SK-N-SH (cell line): ENCODE results near the gene EEFSEC. TPM values are rescaled to one million over a fixed set of nuclear protein-coding genes. Genes with fewer than 3 reads are reported as not detected.
A peak's percentile ranks its signal among the peaks of the same experiment; 100 is the strongest.

Experiments
- CTCF ChIA-PET: fragments of 300-600, 350-600 bp; formaldehyde crosslinking; extraction: SDS; loops from one replicate; lab custom pipeline; 2021; lab: Yijun Ruan, JAX
- POLR2A ChIA-PET: fragments of 350-600 bp; sonication (Branson Sonifier 250); formaldehyde crosslinking; extraction: SDS; loops from one replicate; lab custom pipeline; 2020; ENCODE audit warnings: antibody characterized with exemption, inconsistent platforms; lab: Yijun Ruan, JAX
- DNase-seq: peaks from one replicate; pipeline ENCODE4 v3.0.0; 2012
- H2AFZ ChIP-seq: fragments of 200-600 bp; sonication (generic); 2 replicates; pipeline ENCODE4 v1.8.1; 2016; ENCODE audit warnings: antibody characterized with exemption, mild to moderate bottlenecking, low read depth
- H3F3A ChIP-seq: fragments of 200-600 bp; sonication (generic); replicated peaks from 2 replicates; pipeline ENCODE3; 2016; ENCODE audit warnings: antibody characterized with exemption, mild to moderate bottlenecking; ENCODE audit not compliant: insufficient read depth
- H3K27ac ChIP-seq, 2 experiments: fragments of 200-500 bp in 1 of 2; fragments of 200-600 bp in 1 of 2; sonication (Bioruptor generic) in 1 of 2; sonication (generic), shearing (Covaris generic) in 1 of 2; 2 replicates each; pipeline versions ENCODE4 v1.5.1 to v1.6.1; 2014 to 2016; ENCODE audit warnings: low read depth in 2 of 2, inconsistent platforms in 1 of 2, low read length in 1 of 2, mild to moderate bottlenecking in 1 of 2, mixed read lengths in 1 of 2
- H3K27me3 ChIP-seq: fragments of 200-600 bp; sonication (generic), shearing (Covaris generic); 2 replicates; pipeline ENCODE4 v1.6.1; 2016; ENCODE audit warnings: mixed run types; ENCODE audit not compliant: insufficient read depth
- H3K36me3 ChIP-seq, 2 experiments: fragments of 200-500 bp in 1 of 2; fragments of 200-600 bp in 1 of 2; sonication (Bioruptor generic) in 1 of 2; sonication (generic) in 1 of 2; replicated peaks in 1 of 2; 2 replicates each; pipeline versions ENCODE3 to v1.5.1; 2014 to 2016; ENCODE audit warnings: low read length in 1 of 2, mild to moderate bottlenecking in 1 of 2; ENCODE audit not compliant: insufficient read depth in 2 of 2, control insufficient read depth in 1 of 2
- H3K4me1 ChIP-seq, 2 experiments: fragments of 200-500 bp in 1 of 2; fragments of 200-600 bp in 1 of 2; sonication (Bioruptor generic) in 1 of 2; sonication (generic), shearing (Covaris generic) in 1 of 2; 2 replicates each; pipeline versions ENCODE4 v1.5.1 to v1.6.1; 2014 to 2016; ENCODE audit warnings: low read depth in 1 of 2, low read length in 1 of 2, mixed run types in 1 of 2; ENCODE audit not compliant: insufficient read depth in 2 of 2, control insufficient read depth in 1 of 2
- H3K4me2 ChIP-seq: fragments of 200-600 bp; sonication (generic), shearing (Covaris generic); 2 replicates; pipeline ENCODE4 v1.6.1; 2017; ENCODE audit warnings: mixed run types
- H3K4me3 ChIP-seq, 2 experiments: fragments of 200-500 bp in 1 of 2; fragments of 200-600 bp in 1 of 2; sonication (Bioruptor generic) in 1 of 2; sonication (generic), shearing (Covaris generic) in 1 of 2; 2 replicates each; pipeline versions ENCODE4 v1.5.1 to v1.8.1; 2014 to 2016; ENCODE audit warnings: low read depth in 2 of 2, inconsistent platforms in 1 of 2, low read length in 1 of 2, mild to moderate bottlenecking in 1 of 2, mixed read lengths in 1 of 2, moderate library complexity in 1 of 2
- H3K79me2 ChIP-seq: fragments of 200-600 bp; sonication (generic); 2 replicates; pipeline ENCODE4 v1.8.1; 2017; ENCODE audit warnings: mild to moderate bottlenecking; ENCODE audit not compliant: insufficient read depth
- H3K9ac ChIP-seq: fragments of 200-600 bp; sonication (generic); 2 replicates; pipeline ENCODE4 v1.6.1; 2017; ENCODE audit warnings: mixed run types
- H3K9me2 ChIP-seq: fragments of 200-600 bp; sonication (generic); 2 replicates; pipeline ENCODE4 v1.6.1; 2017; ENCODE audit warnings: mixed run types
- H3K9me3 ChIP-seq: fragments of 200-600 bp; sonication (generic); 2 replicates; pipeline ENCODE4 v1.6.1; 2017; ENCODE audit warnings: mixed run types, mild to moderate bottlenecking, moderate library complexity
- H4K20me1 ChIP-seq: fragments of 200-600 bp; sonication (generic); 2 replicates; pipeline ENCODE4 v1.6.1; 2017; ENCODE audit warnings: mild to moderate bottlenecking, mixed run types; ENCODE audit not compliant: insufficient read depth
- CHD2 ChIP-seq: fragments of 150-350 bp; IDR thresholded peaks from 2 replicates; pipeline ENCODE4 v1.6.1; 2018; ENCODE audit warnings: low read length; ENCODE audit not compliant: partially characterized antibody
- EZH2phosphoT487 ChIP-seq: fragments of 200-600 bp; sonication (generic); IDR thresholded peaks from 2 replicates; pipeline ENCODE4 v1.6.1; 2017; ENCODE audit warnings: low read depth, mixed run types, mild to moderate bottlenecking, antibody characterized with exemption, moderate library complexity, borderline replicate concordance
- GABPA ChIP-seq: IDR thresholded peaks from 2 replicates; pipeline ENCODE4 v1.4.0; 2012; ENCODE audit warnings: low read depth, mild to moderate bottlenecking
- JUND ChIP-seq: IDR thresholded peaks from 2 replicates; pipeline ENCODE4 v1.4.0; 2012
- MXI1 ChIP-seq: IDR thresholded peaks from 2 replicates; pipeline ENCODE4 v1.6.1; 2012; ENCODE audit warnings: mild to moderate bottlenecking, low read depth, low read length, improper control_type of control experiment
- NFIC ChIP-seq: IDR thresholded peaks from 2 replicates; pipeline ENCODE4 v1.4.0; 2012; ENCODE audit warnings: borderline replicate concordance
- NRF1 ChIP-seq: IDR thresholded peaks from 2 replicates; pipeline ENCODE4 v1.6.1; 2012; ENCODE audit warnings: low read depth, mild to moderate bottlenecking, low read length
- RCOR1 ChIP-seq: fragments of 150-350 bp; IDR thresholded peaks from 2 replicates; pipeline ENCODE4 v1.6.1; 2017; ENCODE audit warnings: antibody characterized with exemption, low read length
- RFX5 ChIP-seq: IDR thresholded peaks from 2 replicates; pipeline ENCODE4 v1.6.1; 2012; ENCODE audit warnings: mild to moderate bottlenecking, improper control_type of control experiment, low read length
- RXRA ChIP-seq: IDR thresholded peaks from 2 replicates; pipeline ENCODE4 v1.4.0; 2012; ENCODE audit warnings: low read depth, mild to moderate bottlenecking, borderline replicate concordance
- SIN3A ChIP-seq: IDR thresholded peaks from 2 replicates; pipeline ENCODE4 v1.6.1; 2012; ENCODE audit warnings: low read depth, mild to moderate bottlenecking, low read length, moderate library complexity, borderline replicate concordance
- SMC3 ChIP-seq: IDR thresholded peaks from 2 replicates; pipeline ENCODE4 v1.6.1; 2012; ENCODE audit warnings: low read depth, low read length, improper control_type of control experiment
- TAF1 ChIP-seq: IDR thresholded peaks from 2 replicates; pipeline ENCODE4 v1.6.1; 2012; ENCODE audit warnings: low read depth, mild to moderate bottlenecking, low read length, moderate library complexity, borderline replicate concordance
- TCF12 ChIP-seq: IDR thresholded peaks from 2 replicates; pipeline ENCODE4 v1.4.0; 2012
- YY1 ChIP-seq: IDR thresholded peaks from 2 replicates; pipeline ENCODE4 v1.4.0; 2012; ENCODE audit warnings: low read depth, mild to moderate bottlenecking
- WGBS: methylation state at CpG from one replicate; pipeline ENCODE4 v1.1.6; 2017; ENCODE audit warnings: low lambda C conversion rate; 5-methylcytosine and 5-hydroxymethylcytosine counted together
- polyA plus RNA-seq, 3 experiments: library from polyadenylated mRNA; depleted of rRNA; stranded (reverse); fragments of >200 nt; gene quantifications; 2 replicates each; pipeline ENCODE4 v1.2.3, GENCODE V29; 2012
- TF ChIP-seq, protein P1 (sequence below): IDR thresholded peaks from 2 replicates; pipeline ENCODE4 v1.4.0; 2012; ENCODE audit warnings: low read depth, borderline replicate concordance
- TF ChIP-seq, protein P2 (sequence below): IDR thresholded peaks from 2 replicates; pipeline ENCODE4 v1.4.0; 2012; ENCODE audit warnings: low read depth
- TF ChIP-seq, protein P3 (sequence below): fragments of 200-600 bp; sonication (generic); IDR thresholded peaks from 2 replicates; pipeline ENCODE4 v1.6.1; 2017; ENCODE audit warnings: antibody characterized with exemption, mild to moderate bottlenecking, moderate library complexity
- TF ChIP-seq, protein P4 (sequence below): fragments of 150-350 bp; IDR thresholded peaks from 2 replicates; pipeline ENCODE4 v1.6.1; 2017; ENCODE audit warnings: antibody characterized with exemption, low read length, low read depth, borderline replicate concordance

EEFSEC gene
- polyA plus RNA-seq, 1 of the 3 experiments (the other 2 are of a cell fraction): 12.4 TPM

DNA sequence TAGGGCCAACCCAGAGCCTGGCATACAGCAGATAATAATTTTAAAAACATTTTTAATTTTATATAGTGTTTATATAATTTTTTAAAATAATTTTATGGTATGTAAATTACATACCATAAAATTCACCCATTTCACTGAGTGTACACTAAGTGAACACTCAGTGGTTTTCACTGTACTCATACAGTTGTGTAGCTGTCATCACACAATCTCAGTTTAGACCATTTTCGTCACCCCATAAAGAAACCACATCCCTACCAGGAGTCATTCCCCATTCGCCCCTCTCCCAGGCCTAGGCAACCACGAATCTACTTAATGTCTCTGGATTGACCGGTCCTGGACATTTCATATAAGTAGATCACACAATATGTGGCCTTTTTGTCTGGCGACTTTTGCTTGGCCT, 10.2 kb downstream of the EEFSEC start:
- 76% methylated on average over 5 of the region's 5 CpGs for WGBS
- Histone ChIP-seq H3K4me1 (peaks cover 0 to 38% of the 10 kb centered on the region in 2 experiments; a peak in 2 of 4 replicates), H3K27ac (no peak overlapping the region), H3K9me2 (no peaks in the 10 kb centered on the region), H3K4me3 (no peak overlapping the region), H3F3A (no peaks in the 10 kb centered on the region), H3K9ac (no peak overlapping the region), H3K9me3 (no peaks in the 10 kb centered on the region), H3K27me3 (no peaks in the 10 kb centered on the region), H2AFZ (no peak overlapping the region), H3K79me2 (no peaks in the 10 kb centered on the region), H4K20me1 (no peaks in the 10 kb centered on the region), H3K4me2 (no peak overlapping the region), H3K36me3 (peaks cover 2% of the 10 kb centered on the region in 2 experiments)
- ChIA-PET POLR2A (no interaction called here), CTCF (interaction anchor here (0.6 to 2.2 kb wide), 3 partner anchors 68 to 454 kb away, joined by 3 to 7 read pairs (median 3); no protein-coding TSS in a partner anchor)
- no peak for TF ChIP-seq RCOR1
- no peak for TF ChIP-seq TAF1
- TF ChIP-seq CHD2: no peak
- TF ChIP-seq RXRA: no peak
- no peak for TF ChIP-seq MXI1
- no peak for TF ChIP-seq SMC3
- TF ChIP-seq, protein P1, sequence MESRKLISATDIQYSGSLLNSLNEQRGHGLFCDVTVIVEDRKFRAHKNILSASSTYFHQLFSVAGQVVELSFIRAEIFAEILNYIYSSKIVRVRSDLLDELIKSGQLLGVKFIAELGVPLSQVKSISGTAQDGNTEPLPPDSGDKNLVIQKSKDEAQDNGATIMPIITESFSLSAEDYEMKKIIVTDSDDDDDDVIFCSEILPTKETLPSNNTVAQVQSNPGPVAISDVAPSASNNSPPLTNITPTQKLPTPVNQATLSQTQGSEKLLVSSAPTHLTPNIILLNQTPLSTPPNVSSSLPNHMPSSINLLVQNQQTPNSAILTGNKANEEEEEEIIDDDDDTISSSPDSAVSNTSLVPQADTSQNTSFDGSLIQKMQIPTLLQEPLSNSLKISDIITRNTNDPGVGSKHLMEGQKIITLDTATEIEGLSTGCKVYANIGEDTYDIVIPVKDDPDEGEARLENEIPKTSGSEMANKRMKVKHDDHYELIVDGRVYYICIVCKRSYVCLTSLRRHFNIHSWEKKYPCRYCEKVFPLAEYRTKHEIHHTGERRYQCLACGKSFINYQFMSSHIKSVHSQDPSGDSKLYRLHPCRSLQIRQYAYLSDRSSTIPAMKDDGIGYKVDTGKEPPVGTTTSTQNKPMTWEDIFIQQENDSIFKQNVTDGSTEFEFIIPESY: no peak
- no peak for TF ChIP-seq NFIC
- no peak for TF ChIP-seq RFX5
- TF ChIP-seq NRF1: no peak
- TF ChIP-seq SIN3A: no peak
- TF ChIP-seq, protein P2, sequence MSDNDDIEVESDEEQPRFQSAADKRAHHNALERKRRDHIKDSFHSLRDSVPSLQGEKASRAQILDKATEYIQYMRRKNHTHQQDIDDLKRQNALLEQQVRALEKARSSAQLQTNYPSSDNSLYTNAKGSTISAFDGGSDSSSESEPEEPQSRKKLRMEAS: no peak
- no peak for TF ChIP-seq GABPA
- TF ChIP-seq JUND: no peak
- DNase-seq: no peak

DNA sequence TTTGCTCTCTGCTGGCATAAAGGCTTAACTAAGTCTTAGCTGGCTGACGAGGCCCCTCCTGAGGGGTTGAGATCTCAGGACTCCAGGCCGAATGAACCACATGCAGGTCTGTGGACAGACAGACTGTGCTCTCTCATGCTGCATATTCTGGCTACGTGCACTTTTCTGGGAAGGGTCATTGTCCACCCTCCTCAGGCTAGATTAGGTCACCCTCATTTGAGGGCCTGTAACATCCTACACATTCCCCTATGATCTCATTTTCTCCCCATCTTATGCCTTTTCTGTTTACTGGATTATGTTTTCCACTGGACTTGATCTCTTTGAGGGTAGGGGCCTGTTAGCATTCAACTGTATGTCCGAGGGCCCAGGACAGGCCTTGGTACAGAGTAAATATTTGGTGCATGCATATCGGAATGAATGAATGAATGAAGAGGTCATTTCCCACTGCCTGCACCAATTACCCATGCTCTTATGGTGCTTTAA, 13.7 kb downstream of the EEFSEC start:
- DNase-seq: no peak
- CTCF ChIA-PET: interaction anchor here (0.9 to 6.8 kb wide), 11 partner anchors 34 to 417 kb away, joined by 3 to 38 read pairs (median 4); no protein-coding TSS in a partner anchor
- TF ChIP-seq SIN3A (no peak), TCF12 (no peak), EZH2phosphoT487 (no peak), RFX5 (no peak), TAF1 (no peak), YY1 (no peak)
- TF ChIP-seq, protein P3, sequence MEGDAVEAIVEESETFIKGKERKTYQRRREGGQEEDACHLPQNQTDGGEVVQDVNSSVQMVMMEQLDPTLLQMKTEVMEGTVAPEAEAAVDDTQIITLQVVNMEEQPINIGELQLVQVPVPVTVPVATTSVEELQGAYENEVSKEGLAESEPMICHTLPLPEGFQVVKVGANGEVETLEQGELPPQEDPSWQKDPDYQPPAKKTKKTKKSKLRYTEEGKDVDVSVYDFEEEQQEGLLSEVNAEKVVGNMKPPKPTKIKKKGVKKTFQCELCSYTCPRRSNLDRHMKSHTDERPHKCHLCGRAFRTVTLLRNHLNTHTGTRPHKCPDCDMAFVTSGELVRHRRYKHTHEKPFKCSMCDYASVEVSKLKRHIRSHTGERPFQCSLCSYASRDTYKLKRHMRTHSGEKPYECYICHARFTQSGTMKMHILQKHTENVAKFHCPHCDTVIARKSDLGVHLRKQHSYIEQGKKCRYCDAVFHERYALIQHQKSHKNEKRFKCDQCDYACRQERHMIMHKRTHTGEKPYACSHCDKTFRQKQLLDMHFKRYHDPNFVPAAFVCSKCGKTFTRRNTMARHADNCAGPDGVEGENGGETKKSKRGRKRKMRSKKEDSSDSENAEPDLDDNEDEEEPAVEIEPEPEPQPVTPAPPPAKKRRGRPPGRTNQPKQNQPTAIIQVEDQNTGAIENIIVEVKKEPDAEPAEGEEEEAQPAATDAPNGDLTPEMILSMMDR: no peak
- TF ChIP-seq, protein P4, sequence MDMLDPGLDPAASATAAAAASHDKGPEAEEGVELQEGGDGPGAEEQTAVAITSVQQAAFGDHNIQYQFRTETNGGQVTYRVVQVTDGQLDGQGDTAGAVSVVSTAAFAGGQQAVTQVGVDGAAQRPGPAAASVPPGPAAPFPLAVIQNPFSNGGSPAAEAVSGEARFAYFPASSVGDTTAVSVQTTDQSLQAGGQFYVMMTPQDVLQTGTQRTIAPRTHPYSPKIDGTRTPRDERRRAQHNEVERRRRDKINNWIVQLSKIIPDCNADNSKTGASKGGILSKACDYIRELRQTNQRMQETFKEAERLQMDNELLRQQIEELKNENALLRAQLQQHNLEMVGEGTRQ: no peak

More for the DNA sequence above, 13.7 kb downstream of the EEFSEC start:
- Histone ChIP-seq H4K20me1 (0 out of 2 replicates have a peak, but pooled peaks cover 6% of the 10 kb centered on the region), H3K9me2 (no peaks in the 10 kb centered on the region), H3F3A (no peaks in the 10 kb centered on the region), H3K4me2 (no peak overlapping the region), H3K4me3 (no peak overlapping the region), H2AFZ (no peak overlapping the region), H3K79me2 (peaks cover 3% of the 10 kb centered on the region; the same call in 1 of the 2 replicates), H3K36me3 (peaks cover 0 to 2% of the 10 kb centered on the region in 2 experiments), H3K4me1 (peaks cover 0 to 42% of the 10 kb centered on the region in 2 experiments; a peak in 2 of 4 replicates), H3K27me3 (no peaks in the 10 kb centered on the region), H3K9me3 (no peaks in the 10 kb centered on the region), H3K9ac (no peak overlapping the region), H3K27ac (peak overlapping the region in 1 of 2 experiments; percentile 92; a peak in 2 of 4 replicates)
- POLR2A ChIA-PET: no interaction called here
- WGBS: 94% methylated on average over 5 of the region's 5 CpGs
